ENCODE data around the gene CBY2.

DNA sequence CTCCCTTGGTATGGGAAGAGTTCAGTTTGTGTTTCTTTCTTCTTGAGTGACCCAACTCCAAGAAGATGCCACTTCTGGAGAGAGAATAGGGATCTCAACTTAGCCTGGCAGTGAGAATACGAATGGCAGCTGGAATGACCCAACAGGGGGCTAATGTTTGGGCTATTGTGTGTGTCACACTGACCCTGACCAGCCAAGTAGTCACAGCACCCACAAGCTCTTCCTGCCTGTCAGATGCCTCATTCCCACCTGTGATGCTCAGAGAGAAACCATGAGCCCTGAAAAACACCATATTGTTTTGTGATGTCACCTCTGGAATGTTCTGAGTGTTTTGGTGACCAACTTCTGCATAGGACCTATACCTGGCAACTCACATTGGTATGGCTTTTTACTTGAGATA is at the start of gene CBY2:
- TF ChIP-seq, protein P1, sequence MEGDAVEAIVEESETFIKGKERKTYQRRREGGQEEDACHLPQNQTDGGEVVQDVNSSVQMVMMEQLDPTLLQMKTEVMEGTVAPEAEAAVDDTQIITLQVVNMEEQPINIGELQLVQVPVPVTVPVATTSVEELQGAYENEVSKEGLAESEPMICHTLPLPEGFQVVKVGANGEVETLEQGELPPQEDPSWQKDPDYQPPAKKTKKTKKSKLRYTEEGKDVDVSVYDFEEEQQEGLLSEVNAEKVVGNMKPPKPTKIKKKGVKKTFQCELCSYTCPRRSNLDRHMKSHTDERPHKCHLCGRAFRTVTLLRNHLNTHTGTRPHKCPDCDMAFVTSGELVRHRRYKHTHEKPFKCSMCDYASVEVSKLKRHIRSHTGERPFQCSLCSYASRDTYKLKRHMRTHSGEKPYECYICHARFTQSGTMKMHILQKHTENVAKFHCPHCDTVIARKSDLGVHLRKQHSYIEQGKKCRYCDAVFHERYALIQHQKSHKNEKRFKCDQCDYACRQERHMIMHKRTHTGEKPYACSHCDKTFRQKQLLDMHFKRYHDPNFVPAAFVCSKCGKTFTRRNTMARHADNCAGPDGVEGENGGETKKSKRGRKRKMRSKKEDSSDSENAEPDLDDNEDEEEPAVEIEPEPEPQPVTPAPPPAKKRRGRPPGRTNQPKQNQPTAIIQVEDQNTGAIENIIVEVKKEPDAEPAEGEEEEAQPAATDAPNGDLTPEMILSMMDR (IDR thresholded peaks at IDR 0.05), result no peak
- no peak for TF ChIP-seq POLR2A (IDR thresholded peaks at IDR 0.05)

All from right lobe of liver (tissue), 4 donors.